Skeletal muscle satellite cell (primary cell): ENCODE measurements around the gene NCKAP5.

Source experiments
- H3K27me3 ChIP-seq: 2 replicates; pipeline ENCODE4 v1.7.0; 2013; ENCODE audit warnings: low read length; ENCODE audit not compliant: control insufficient read depth, insufficient read depth
- H3K36me3 ChIP-seq: 2 replicates; pipeline ENCODE4 v1.7.0; 2013; ENCODE audit warnings: mild to moderate bottlenecking, control low read depth, low read length; ENCODE audit not compliant: insufficient read depth
- H3K4me1 ChIP-seq: 2 replicates; pipeline ENCODE4 v1.7.0; 2013; ENCODE audit warnings: low read length; ENCODE audit not compliant: control insufficient read depth, insufficient read depth
- H3K4me2 ChIP-seq: 2 replicates; pipeline ENCODE4 v1.7.0; 2013; ENCODE audit warnings: mild to moderate bottlenecking, low read length
- H3K4me3 ChIP-seq: 2 replicates; pipeline ENCODE4 v1.7.0; 2013; ENCODE audit warnings: low read length
- H3K9ac ChIP-seq: 2 replicates; pipeline ENCODE4 v1.7.0; 2013; ENCODE audit warnings: mild to moderate bottlenecking, low read depth, low read length, moderate library complexity
- H3K9me3 ChIP-seq: replicated peaks from 2 replicates; pipeline ENCODE4 v1.7.0; 2013; ENCODE audit warnings: mild to moderate bottlenecking, control low read depth, low read length

NCKAP5 gene

GRCh38 chr2:133407341-133407740 lies 160.9 kb downstream of the NCKAP5 start:
- H3K36me3 ChIP-seq, result no peaks in the 10 kb centered on the region
- H3K4me2 ChIP-seq, result no peak overlapping the region
- H3K9me3 ChIP-seq, result no peaks in the 10 kb centered on the region
- H3K4me1 ChIP-seq, result no peaks in the 10 kb centered on the region
- H3K9ac ChIP-seq, result no peak overlapping the region
- peaks cover 9% of the 10 kb centered on the region for H3K27me3 ChIP-seq
- no peak overlapping the region for H3K4me3 ChIP-seq

GRCh38 chr2:133405252-133405651 lies 163.0 kb downstream of the NCKAP5 start:
- H3K4me1 ChIP-seq, result no peaks in the 10 kb centered on the region
- peaks cover 9% of the 10 kb centered on the region for H3K27me3 ChIP-seq
- no peak overlapping the region for H3K9ac ChIP-seq
- no peak overlapping the region for H3K4me2 ChIP-seq
- H3K4me3 ChIP-seq, result no peak overlapping the region
- no peaks in the 10 kb centered on the region for H3K9me3 ChIP-seq
- H3K36me3 ChIP-seq, result no peaks in the 10 kb centered on the region

GRCh38 chr2:133400411-133400810 lies 167.9 kb downstream of the NCKAP5 start:
- H3K27me3 ChIP-seq, result no peaks in the 10 kb centered on the region
- H3K9ac ChIP-seq, result no peak overlapping the region
- H3K4me1 ChIP-seq, result no peaks in the 10 kb centered on the region
- no peaks in the 10 kb centered on the region for H3K9me3 ChIP-seq
- H3K4me2 ChIP-seq, result no peak overlapping the region
- no peaks in the 10 kb centered on the region for H3K36me3 ChIP-seq
- no peak overlapping the region for H3K4me3 ChIP-seq

GRCh38 chr2:133393895-133394294 lies 174.4 kb downstream of the NCKAP5 start:
- H3K4me3 ChIP-seq, result no peak overlapping the region
- no peak overlapping the region for H3K4me2 ChIP-seq
- H3K9me3 ChIP-seq, result no peaks in the 10 kb centered on the region
- H3K36me3 ChIP-seq, result no peaks in the 10 kb centered on the region
- H3K9ac ChIP-seq, result no peak overlapping the region
- no peaks in the 10 kb centered on the region for H3K27me3 ChIP-seq
- peaks cover 8% of the 10 kb centered on the region for H3K4me1 ChIP-seq

GRCh38 chr2:133390156-133390555 lies 178.1 kb downstream of the NCKAP5 start:
- no peak overlapping the region for H3K9ac ChIP-seq
- H3K36me3 ChIP-seq, result no peaks in the 10 kb centered on the region
- H3K9me3 ChIP-seq, result no peaks in the 10 kb centered on the region
- H3K4me1 ChIP-seq, result peaks cover 8% of the 10 kb centered on the region
- H3K4me2 ChIP-seq, result no peak overlapping the region
- no peak overlapping the region for H3K4me3 ChIP-seq
- no peaks in the 10 kb centered on the region for H3K27me3 ChIP-seq

- Histone ChIP-seq H3K4me2 (no peak overlapping the region), H3K36me3 (no peaks in the 10 kb centered on the region), H3K27me3 (no peaks in the 10 kb centered on the region), H3K9ac (no peak overlapping the region), H3K4me1 (peaks cover 8% of the 10 kb centered on the region), H3K9me3 (no peaks in the 10 kb centered on the region), H3K4me3 (no peak overlapping the region)
Measured at GRCh38 chr2:133389569-133389968, 178.7 kb downstream of the NCKAP5 start.

GRCh38 chr2:133382566-133382965 lies 185.7 kb downstream of the NCKAP5 start:
- Histone ChIP-seq H3K36me3 (no peaks in the 10 kb centered on the region), H3K4me3 (no peak overlapping the region), H3K9me3 (no peaks in the 10 kb centered on the region), H3K9ac (no peak overlapping the region), H3K4me1 (no peaks in the 10 kb centered on the region), H3K4me2 (no peak overlapping the region), H3K27me3 (no peaks in the 10 kb centered on the region)

GRCh38 chr2:133380991-133381390 lies 187.3 kb downstream of the NCKAP5 start:
- no peaks in the 10 kb centered on the region for H3K27me3 ChIP-seq
- no peak overlapping the region for H3K4me2 ChIP-seq
- no peak overlapping the region for H3K4me3 ChIP-seq
- H3K9me3 ChIP-seq, result no peaks in the 10 kb centered on the region
- peaks cover 11% of the 10 kb centered on the region for H3K4me1 ChIP-seq
- H3K36me3 ChIP-seq, result no peaks in the 10 kb centered on the region
- H3K9ac ChIP-seq, result no peak overlapping the region

GRCh38 chr2:133378928-133379549 lies 189.2 kb downstream of the NCKAP5 start:
- Histone ChIP-seq H3K4me1 (peaks cover 11% of the 10 kb centered on the region), H3K9me3 (no peaks in the 10 kb centered on the region), H3K4me2 (no peak overlapping the region), H3K36me3 (no peaks in the 10 kb centered on the region), H3K9ac (no peak overlapping the region), H3K4me3 (no peak overlapping the region), H3K27me3 (no peaks in the 10 kb centered on the region)

GRCh38 chr2:133378386-133378785 lies 189.9 kb downstream of the NCKAP5 start:
- no peaks in the 10 kb centered on the region for H3K27me3 ChIP-seq
- no peaks in the 10 kb centered on the region for H3K36me3 ChIP-seq
- peaks cover 11% of the 10 kb centered on the region for H3K4me1 ChIP-seq
- H3K9me3 ChIP-seq, result no peaks in the 10 kb centered on the region
- no peak overlapping the region for H3K4me3 ChIP-seq
- no peak overlapping the region for H3K4me2 ChIP-seq
- no peak overlapping the region for H3K9ac ChIP-seq

GRCh38 chr2:133377599-133377998 lies 190.7 kb downstream of the NCKAP5 start:
- Histone ChIP-seq H3K9me3 (no peaks in the 10 kb centered on the region), H3K4me3 (no peak overlapping the region), H3K4me1 (peaks cover 11% of the 10 kb centered on the region), H3K27me3 (no peaks in the 10 kb centered on the region), H3K36me3 (no peaks in the 10 kb centered on the region), H3K4me2 (no peak overlapping the region), H3K9ac (no peak overlapping the region)

GRCh38 chr2:133377021-133377481 lies 191.2 kb downstream of the NCKAP5 start:
- H3K9me3 ChIP-seq, result no peaks in the 10 kb centered on the region

More at GRCh38 chr2:133377021-133377481, 191.2 kb downstream of the NCKAP5 start:
- no peak overlapping the region for H3K4me3 ChIP-seq
- H3K4me1 ChIP-seq, result peaks cover 11% of the 10 kb centered on the region
- H3K9ac ChIP-seq, result no peak overlapping the region
- no peak overlapping the region for H3K4me2 ChIP-seq
- no peaks in the 10 kb centered on the region for H3K36me3 ChIP-seq
- no peaks in the 10 kb centered on the region for H3K27me3 ChIP-seq
